DMS53 treated with DMSO at 0.1 percent for 48 hours (cell line): ENCODE results near the gene CAD.
"Not testable (repeated sequence)": the region's sequence is repeated elsewhere in the genome, so short reads cannot be mapped to it uniquely, and the experiment has no call there.

Experiments
- DNase-seq: peaks from one replicate; lab custom pipeline; 2025; ENCODE audit not compliant: unreplicated experiment; lab: John Stamatoyannopoulos, UW

CAD gene

DNA sequence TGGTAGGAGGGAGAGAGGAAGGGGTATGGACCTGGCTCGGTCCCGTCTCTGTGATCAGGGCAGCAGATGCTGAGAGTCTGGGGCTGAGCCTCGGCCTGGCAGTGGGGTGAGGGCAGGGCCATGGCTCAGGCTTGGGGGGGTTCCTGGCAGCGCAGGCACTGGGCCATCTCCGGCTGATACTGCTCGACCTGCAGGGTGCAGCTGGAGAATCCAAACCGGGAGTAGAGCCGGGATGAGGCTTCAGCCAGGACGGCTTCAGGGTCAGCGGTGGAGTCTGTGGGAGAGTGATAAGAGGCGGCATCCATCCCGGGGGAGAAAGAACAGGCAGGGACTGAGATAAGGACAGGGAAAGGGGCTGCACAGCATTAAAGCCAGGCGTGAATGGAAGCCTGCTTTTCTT, 38.0 kb downstream of the CAD start:
- no peak for DNase-seq

DNA sequence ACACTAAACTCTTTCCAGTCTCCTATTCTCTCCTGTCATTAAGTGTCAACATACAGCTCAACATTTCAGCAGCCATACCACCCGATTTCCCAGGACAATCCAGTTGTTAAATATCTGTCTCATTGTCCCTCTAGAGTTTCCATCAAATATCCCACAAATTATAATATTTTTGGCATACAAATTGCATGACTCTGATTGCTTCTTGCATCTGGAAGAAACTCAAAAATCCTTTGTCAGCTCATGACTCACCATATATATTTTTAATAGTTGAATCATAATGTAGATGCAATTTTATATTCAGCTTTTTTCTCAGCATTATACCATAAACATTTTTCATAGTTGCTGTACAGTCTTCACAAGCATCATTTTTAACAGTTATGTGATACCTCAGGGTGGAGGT, 38.5 kb downstream of the CAD start:
- no peak for DNase-seq

DNA sequence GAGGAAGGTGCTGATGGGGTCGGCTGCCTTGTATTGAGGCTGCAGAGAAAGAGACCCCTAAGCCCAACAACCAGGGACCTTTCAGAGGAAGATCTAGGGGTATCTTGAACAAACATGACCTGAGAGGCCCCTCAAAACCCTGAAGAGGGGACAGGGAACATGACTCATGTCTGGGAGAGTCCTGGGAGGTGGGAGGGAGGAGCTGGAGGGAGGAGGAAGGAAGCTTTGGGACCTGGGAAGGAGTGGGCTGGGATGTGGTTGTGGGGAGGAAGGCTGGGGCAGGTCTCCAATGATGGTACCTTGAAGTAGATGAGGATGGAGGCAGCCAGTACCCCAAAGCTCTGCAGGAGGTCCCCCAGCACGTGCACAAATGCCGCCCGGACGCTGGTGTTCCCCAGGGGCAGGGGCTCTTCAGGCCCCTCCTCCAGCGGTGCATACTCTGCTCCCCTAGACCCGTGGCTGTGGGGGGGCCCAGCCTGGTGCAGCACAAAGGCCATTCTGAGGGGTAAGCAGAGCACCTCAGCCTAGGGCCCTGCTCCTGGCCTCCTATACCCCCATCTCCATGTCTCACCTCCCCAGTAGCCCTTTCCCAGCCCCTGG, 39.8 kb downstream of the CAD start:
- no peak for DNase-seq

DNA sequence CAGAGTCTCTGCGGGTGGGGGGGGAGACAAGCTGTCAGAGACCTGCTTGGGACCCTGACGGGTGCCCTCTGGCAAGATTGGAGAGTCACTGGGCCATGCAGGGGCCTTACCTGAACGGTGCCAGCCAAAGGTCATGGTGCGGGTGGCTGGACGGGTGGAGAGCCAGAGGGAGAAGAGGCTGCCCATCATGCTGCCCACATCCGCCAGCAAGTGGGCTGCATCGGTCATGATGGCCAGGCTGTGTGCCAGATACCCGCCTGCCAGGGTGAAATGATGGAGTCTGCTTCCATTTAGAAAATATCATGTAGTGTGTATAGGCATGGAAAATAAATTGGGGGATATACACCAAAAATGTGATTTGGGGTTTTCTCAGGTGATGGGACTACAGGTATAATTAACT, 40.9 kb downstream of the CAD start:
- no peak for DNase-seq

DNA sequence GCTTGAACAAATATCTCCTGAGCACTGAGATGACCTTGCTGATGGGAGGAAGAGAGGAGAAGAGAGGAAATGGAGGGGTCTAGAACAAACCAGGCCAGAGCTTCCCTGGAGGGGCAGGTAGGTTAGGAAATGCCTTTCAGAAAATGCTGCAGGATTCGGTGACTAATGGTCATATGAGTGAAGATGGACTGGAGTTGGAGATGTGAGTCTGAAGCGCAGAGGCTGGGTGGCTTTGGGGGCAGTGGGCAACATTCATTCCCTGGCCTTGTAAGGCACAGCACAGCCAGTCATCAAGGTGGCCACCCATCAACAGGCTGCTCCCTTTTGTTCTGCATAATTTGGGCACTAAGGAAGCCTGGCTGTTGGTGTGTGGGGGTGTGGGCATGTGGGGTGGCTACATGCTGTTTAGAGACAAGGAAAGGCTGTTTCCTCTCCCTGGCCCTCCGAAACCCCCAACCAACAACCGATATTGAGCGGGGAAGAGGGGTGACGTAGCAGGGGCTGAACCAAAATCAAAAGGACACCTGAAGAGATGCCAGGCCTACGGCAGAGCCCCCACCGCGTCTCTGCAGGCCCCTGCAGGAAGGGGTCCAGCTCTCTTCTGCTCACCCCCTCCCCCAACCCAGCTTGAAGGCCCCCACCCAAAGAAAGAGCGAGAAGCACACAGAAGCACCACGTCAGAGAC, 44.2 kb downstream of the CAD start:
- no peak for DNase-seq

DNA sequence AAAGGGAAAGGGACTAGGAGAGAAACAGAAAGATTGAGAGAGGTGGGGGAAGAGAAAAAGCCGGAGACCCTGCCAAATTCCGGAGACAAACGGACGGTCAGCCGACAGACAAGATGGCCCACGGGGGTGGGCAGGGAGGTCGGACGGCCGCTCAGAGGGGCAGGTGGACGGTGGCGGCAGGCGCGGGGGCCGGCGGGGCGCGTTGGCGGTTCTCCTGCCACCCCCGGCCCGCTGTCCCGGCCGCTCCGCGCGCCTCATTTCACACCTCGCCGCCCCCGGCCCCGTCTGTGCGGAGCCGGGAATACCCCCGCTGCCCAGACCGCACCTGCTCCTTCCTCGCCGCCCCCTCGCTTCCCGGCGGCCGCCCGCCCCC, 44.7 kb downstream of the CAD start:
- DNase-seq, result no peak

DNA sequence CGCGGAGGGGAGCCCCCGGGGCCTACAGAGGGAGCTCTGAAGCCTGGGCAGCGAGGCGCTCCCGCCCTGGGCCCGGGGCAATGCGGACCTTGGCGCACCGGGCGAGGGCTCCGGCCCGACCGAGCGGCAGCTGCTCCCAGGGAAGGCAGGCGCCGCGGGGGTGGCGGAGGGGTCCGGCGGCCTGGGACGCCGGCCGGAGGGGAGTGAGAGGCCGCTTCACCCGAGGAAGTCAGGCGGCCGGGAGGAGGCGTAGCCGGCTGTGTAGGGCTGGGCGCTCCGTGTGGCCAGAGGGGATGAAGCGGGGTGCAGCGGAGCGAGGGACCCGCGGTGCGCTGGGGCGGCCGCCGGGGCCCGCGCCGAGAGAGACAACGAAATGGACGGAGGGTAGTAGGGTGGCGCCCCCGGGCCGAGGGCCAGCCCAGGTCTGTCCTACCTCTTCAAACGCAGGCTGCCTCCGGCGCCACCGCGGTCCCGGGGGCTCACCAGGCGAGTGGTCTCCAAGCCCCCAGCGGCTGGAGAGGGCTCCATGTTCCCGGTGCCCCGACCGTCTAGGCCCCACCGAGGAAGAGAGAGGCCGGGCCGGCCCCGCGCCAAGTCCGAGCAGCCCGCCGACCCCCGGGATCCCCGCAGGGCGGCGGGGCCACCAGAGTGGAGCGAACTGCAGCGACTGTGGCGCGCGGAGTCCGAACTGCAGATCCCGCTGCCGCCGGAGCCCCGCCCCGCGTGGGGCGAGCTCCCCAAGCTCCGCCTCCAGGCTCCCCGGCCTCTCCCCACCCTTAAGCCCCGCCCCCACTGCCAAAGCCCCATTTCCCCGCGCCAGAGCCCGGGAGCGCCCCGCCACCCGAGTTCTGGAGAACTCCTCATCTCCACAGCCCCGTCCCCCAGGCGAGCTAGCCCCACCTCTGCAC, 45.5 kb downstream of the CAD start, which contains the start of gene SLC30A3:
TSS of gene SLC30A3 (minus strand) at position 669 of the 908 bp plus-strand sequence. CDS start at position 528, 141 bp downstream.
- no peak for DNase-seq

DNA sequence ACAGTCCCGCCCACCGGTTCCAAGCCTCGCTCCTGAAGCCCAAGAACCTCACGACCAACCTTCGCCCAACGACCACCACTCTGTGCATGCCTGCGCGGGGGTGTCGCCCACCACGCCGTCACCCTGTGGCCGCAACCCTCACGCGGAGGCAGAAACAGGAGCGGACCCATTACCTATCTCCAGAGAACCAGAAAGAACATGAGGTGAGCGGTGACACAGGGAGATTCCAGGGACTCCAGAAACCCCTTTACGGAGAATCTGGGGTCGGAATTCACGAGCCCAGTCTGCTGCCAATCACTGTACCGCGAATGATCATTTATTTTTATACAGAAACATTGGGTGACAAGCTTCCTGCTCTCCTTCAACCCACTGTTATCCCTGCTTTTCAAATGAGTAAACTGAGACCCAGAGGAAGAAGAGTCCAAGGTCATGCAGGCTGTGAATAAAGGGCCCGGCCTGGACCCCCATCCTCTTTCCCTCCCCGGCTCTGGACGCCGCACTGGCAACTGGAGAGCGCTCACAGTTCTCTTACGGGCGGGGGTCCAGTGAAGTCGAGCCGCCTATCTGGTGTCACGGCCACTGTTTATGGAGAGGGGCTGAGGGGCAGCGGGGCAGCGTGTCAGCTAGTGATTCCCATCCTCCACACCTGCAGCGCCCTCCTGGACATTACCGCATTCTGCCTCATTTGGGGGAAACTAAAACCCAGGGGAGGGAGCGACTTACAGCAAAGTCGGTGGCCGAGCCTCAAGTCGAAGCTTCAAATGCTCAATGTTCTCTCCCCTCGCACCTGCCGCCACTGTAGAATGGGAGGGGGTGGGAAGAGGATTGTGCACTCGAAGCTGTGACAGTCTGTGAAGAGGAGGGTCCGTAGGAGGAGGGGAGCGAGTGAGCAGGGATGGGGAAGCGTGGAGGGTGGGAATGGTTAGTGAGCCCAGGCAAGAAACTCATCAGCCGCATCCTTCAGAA, 46.4 kb downstream of the CAD start:
- no peak for DNase-seq

DNA sequence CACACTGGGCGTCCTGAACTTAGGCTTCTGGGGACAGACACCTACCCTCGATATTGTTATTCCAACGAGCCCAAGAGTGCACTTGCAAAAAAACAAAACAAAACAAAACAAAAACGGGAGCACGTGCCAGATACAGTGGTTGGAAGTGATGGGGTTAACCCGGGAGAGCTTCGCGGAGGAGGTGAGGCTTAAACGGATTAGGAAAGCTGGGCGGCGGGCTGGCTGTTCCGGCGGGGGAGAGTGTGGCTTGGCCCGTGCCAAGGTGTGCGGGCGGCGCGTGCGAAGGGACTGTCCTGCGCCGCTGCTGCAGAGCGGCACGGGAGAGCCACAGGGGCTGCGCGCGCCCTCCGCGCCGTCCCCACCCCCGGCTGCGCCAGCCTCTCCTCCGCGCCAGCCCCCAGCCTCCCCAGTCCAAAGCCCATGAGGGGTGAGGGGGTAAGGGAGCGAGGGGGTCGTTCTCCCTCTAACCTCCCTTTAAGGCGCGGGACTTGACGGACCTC, 47.1 kb downstream of the CAD start:
- no peak for DNase-seq

DNA sequence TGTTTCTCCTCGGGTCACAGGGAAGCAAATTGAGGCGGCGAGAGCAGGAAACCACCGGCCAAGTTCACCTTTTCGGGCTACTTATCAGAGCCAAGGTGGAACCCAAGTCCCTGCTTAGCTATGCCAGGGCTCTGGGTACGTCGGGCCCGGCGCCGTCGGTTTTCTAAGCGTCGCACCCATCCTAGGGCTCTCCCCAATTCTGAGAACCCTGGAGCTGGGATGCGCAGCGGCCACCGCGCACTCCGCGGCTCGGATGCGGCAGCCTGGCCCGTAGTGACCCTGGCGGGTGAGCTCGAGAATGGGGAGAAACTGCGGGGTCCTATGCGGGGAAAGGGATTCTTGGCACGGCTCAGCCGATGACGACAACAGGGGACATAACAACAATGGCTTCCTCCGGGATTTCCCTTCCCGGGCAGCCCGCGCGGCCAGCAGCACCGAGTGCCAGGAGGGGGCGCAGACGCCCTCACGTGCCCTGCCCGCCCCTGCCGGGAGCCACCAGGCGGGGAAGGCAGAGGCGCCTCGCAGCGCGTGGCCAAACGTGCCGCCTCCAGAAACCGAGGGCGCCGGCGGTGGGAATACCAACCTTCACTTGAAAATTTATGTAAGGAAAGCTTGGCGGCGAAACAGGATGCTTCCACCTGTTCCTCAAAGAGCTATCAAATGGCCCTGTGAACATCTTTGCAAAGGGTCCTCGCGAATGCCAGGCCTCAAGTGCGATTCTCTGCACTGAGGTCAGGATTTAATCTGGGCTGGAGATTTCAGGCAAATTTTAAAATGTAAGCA, 47.8 kb downstream of the CAD start:
- peak; percentile 9 for DNase-seq

DNA sequence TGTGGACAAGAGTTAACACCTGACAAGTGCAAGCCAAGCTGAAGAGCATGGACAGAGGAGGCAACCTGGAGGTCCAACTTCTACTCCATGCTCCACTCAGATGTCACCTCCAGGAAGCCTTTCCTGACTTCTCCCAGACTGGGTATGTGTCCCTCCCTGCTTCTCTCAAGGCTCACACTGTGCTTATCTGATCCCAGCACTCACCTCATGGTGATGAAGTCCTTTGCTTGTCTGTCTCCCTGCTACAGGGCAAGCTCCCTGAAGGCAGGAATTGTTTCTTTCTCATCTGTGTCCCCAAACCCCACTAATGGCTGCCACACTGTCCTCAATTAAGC, 48.3 kb downstream of the CAD start:
- no peak for DNase-seq

DNA sequence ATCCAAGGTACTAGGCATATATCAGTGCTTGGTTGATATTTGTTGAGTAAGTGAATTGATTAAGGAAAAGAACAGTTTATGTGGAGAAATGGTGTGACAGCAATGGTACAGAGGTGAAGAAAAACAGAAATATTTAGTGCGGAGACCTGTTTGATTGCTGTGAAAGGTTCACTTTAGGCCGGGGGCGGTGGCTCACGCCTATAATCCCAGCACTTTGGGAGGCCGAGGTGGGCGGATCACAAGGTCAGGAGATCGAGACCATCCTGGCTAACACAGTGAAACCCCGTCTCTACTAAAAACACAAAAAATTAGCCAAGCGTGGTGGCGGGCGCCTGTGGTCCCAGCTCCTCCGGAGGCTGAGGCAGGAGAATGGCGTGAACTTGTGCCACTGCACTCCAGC, 51.1 kb downstream of the CAD start:
- not testable (repeated sequence) for DNase-seq

DNA sequence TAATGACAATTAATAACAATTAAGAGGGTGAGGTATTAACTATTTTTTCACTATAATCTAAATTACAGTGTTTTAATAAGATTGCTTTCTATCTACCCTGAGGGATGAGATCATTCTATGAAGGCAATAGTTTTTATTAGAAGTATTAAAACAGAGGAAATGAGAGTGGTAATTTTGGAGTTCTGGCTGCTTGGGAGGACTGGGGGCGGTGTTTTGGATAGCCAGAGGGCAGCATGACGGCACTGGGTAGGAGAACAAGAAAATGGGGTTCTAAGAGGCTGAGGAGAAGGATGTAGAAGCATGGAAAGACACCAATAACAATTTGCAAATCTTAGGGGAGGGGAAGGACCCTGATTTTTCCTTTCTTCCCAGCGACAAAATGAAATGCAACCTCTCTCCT, 53.0 kb downstream of the CAD start:
- DNase-seq, result no peak

DNA sequence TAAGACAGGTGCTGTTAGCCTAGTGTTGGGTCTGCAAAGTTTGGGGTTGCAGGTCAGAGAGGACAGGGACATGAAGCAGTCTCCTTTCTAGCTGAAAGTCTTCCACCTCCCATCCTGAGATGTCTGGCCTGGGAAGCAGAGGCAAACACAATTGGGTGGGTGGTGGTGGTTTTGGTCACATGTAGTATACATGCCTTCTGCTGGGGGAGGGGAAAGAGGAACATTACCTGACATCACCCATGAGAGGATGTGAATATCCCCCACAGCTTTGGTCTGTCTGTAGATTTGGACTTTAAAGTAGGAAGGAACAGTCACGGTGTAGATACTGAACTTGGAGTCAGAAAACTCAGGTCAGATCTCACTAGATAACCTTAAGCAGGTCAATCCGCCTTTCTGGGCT, 53.5 kb downstream of the CAD start:
- DNase-seq, result no peak

DNA sequence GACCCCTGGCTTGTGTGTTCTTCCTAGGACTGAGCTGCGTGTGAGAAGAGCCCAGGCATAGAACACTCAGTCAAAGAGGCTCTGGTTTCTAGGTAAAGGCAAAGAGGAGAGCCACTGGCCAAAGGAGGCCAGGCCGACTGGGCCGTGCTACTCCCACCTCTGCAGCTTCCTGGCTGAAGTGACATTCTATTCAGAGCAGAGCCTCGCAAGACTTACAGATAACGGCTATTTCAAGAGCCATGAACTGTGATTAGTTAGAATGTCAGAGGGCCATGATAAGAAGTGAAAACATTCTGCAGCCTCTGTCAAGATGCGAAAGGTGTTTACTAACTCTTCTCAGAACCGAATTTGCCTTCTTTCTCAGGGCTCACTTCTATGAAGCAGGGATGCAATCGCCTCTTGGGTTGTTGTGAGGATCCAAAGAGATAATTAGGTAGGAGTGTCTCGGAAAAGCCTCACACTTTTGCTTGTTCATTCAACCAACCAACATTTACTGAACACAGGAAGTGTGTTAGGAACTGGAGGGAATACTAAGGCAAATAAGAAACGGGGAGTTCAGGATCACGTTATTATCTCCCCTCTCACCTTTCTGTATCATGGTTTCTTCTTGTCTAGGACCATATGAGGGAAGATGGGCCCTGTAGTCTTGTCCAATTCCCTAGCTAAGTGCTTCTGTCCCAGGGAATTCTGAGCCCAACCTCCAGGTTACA, 54.6 kb downstream of the CAD start:
- no peak for DNase-seq

DNA sequence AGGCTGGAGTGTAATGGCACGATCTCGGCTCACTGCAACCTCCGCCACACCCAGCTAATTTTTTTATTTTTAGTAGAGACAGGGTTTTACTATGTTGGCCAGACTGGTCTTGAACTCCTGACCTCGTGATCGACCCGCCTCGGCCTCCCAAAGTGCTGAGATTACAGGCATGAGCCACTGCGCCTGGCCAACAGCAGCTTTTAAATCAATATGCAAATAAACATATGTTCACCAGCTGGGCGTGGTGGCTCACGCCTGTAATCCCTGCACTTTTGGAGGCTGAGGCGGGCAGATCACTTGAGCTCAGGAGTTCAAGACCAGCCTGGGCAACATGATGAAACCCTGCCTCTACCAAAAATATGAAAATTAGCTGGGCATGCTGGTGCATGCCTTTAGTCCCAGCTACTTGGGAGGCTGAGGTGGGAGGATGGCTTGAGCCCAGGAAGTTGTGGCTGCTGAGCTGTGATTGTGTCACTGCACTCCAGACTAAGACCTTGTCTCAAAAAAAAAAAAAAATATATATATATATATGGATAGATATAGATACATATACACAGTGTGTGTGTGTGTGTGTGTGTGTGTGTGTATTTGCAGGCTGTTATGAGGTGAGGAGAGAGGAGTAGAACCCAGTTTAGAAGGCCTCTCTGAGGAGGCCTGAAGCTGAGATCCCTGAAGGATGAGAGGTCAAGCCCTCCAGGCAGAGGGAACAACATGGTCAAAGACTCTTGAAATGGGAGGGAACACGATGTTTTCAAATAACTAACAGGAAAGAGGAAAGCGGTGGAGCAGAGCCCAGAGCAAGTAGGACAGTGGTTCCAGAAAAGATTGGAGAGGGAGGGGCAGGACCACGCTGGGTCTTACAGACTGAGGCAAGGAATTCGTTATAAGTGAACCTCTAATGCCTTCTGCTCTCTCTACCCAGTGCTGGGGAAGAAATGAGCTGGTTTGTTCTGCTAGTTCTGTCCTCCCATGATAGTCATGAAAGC, 55.7 kb downstream of the CAD start:
- DNase-seq, result not testable (repeated sequence)

DNA sequence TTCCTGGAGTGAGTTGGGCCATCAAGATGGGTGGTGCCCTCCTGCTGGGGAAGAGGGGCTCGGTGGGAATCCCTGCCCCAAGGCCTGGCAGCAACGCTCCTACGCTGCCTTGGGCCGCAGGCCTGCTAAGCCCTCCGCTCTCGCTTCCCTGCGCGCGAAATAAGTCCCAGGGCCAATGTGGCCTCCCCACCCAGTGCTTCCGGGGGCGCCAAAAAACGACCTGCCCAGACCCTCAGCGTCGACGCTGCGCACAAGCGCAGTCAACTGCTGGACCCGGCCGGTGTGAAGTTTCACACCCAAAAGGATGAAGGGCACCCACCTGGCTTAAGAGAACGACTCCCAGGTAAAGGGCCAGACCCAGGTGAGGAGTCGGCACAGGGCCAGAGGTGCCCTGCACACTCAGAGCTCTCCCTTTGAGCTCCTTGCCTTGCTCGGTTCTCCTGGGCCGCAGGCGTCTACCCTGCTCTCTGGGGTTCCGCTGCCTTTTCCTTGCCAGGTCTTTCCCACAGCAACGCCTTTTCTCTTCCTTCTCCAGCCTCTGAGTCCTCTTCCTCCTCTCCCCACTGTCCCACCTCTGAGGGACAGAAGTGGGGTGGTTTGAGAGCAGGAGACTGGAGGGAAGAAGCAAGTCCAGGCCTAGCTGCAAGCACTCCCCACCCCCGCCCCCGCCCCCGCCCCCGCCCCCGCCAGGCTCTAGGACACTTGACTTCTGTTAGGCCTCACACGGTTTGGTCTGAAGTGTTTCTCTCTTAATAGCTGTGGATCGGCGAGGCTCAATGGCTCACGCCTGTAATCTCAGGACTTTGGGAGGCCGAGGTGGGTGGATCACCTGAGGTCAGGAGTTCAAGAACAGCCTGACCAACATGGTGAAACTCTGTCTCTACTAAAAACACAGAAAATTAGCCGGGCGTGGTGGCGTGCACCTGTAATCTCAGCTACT, 58.3 kb downstream of the CAD start, which contains the start of gene DNAJC5G:
TSS of gene DNAJC5G (plus strand) at position 223 of the 940 bp plus-strand sequence. CDS start 1,296 bp downstream, outside the sequence.
- DNase-seq, result no peak
